ENCODE results near the gene TAX1BP3.
A peak's percentile ranks its signal among the peaks of the same experiment; 100 is the strongest.

Gene TAX1BP3

GRCh38 chr17:3657588-3657869 lies 10.8 kb downstream of the TAX1BP3 start:
- no peaks in the 10 kb centered on the region for H3K9me3 Mint-ChIP-seq (ENCODE audit: low read depth)
- H3K4me3 Mint-ChIP-seq, result no peak overlapping the region
- no peaks in the 10 kb centered on the region for H3K36me3 Mint-ChIP-seq
- no peak overlapping the region for H3K27ac Mint-ChIP-seq
- H3K4me1 Mint-ChIP-seq (ENCODE audit: low read depth), result no peaks in the 10 kb centered on the region
- no peaks in the 10 kb centered on the region for H3K27me3 Mint-ChIP-seq

- H3K36me3 Mint-ChIP-seq, result no peaks in the 10 kb centered on the region
- H3K4me1 Mint-ChIP-seq (ENCODE audit: low read depth), result no peaks in the 10 kb centered on the region
- no peaks in the 10 kb centered on the region for H3K27me3 Mint-ChIP-seq
- no peak overlapping the region for H3K4me3 Mint-ChIP-seq
- H3K27ac Mint-ChIP-seq, result no peak overlapping the region
- no peaks in the 10 kb centered on the region for H3K9me3 Mint-ChIP-seq (ENCODE audit: low read depth)
Measured at GRCh38 chr17:3656755-3657587, 11.4 kb downstream of the TAX1BP3 start.

DNA sequence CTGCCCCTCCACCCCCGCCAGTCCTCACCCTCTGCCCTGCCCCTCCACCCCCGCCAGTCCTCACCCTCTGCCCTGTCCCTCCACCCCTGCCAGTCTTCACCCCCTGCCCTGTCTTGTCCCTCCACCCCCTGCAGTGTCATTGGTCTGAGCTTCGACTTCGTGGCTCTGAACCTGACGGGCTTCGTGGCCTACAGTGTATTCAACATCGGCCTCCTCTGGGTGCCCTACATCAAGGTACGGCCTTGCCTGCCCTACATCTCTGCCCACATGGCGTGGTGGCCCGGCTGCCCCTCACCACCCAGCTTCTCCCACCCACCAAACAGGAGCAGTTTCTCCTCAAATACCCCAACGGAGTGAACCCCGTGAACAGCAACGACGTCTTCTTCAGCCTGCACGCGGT lies 12.0 kb downstream of the TAX1BP3 start:
- H3K4me3 Mint-ChIP-seq, result no peak overlapping the region
- H3K27me3 Mint-ChIP-seq, result no peaks in the 10 kb centered on the region
- H3K27ac Mint-ChIP-seq, result no peak overlapping the region
- no peaks in the 10 kb centered on the region for H3K36me3 Mint-ChIP-seq
- H3K4me1 Mint-ChIP-seq (ENCODE audit: low read depth), result no peaks in the 10 kb centered on the region
- H3K9me3 Mint-ChIP-seq (ENCODE audit: low read depth), result no peaks in the 10 kb centered on the region

DNA sequence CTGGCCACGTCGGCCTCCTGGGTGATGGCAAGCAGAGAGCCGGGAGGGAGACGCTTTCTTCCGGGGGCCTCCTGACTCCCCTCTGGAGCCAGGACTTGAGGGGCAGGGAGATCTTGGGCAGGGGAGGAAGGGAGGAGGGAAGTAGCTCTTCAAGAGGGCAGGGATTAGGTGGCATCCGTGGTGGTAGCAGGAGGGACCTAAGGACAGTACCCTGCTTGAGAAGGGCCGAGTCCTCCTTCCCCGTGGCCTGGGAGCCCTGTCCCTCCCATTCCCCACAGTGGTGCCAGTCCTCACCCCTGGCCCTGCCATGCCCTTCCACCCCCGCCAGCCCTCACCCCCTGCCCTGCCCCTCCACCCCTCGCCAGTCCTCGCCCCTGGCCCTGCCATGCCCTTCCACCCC lies 12.6 kb downstream of the TAX1BP3 start:
- Mint-ChIP-seq H3K27ac (no peak overlapping the region), H3K4me3 (no peak overlapping the region)

GRCh38 chr17:3647769-3648555 lies 20.4 kb downstream of the TAX1BP3 start:
- Mint-ChIP-seq H3K36me3 (peaks cover 2% of the 10 kb centered on the region), H3K27ac (no peak overlapping the region), H3K9me3 (ENCODE audit: low read depth) (no peaks in the 10 kb centered on the region), H3K27me3 (no peaks in the 10 kb centered on the region), H3K4me3 (no peak overlapping the region), H3K4me1 (ENCODE audit: low read depth) (peaks cover 3% of the 10 kb centered on the region)

More for the DNA sequence above, 12.6 kb downstream of the TAX1BP3 start:
- no peaks in the 10 kb centered on the region for H3K36me3 Mint-ChIP-seq
- H3K4me1 Mint-ChIP-seq (ENCODE audit: low read depth), result no peaks in the 10 kb centered on the region
- no peaks in the 10 kb centered on the region for H3K27me3 Mint-ChIP-seq
- H3K9me3 Mint-ChIP-seq (ENCODE audit: low read depth), result no peaks in the 10 kb centered on the region

- peaks cover 5% of the 10 kb centered on the region for H3K4me1 Mint-ChIP-seq (ENCODE audit: low read depth)
- peaks cover 2% of the 10 kb centered on the region for H3K36me3 Mint-ChIP-seq
- no peaks in the 10 kb centered on the region for H3K27me3 Mint-ChIP-seq
- H3K9me3 Mint-ChIP-seq (ENCODE audit: low read depth), result no peaks in the 10 kb centered on the region
- no peak overlapping the region for H3K4me3 Mint-ChIP-seq
- H3K27ac Mint-ChIP-seq, result no peak overlapping the region
Measured at GRCh38 chr17:3647251-3647650, 21.1 kb downstream of the TAX1BP3 start.

GRCh38 chr17:3645310-3645709 lies 23.1 kb downstream of the TAX1BP3 start:
- Mint-ChIP-seq H3K36me3 (peaks cover 2% of the 10 kb centered on the region), H3K9me3 (ENCODE audit: low read depth) (no peaks in the 10 kb centered on the region), H3K27me3 (no peaks in the 10 kb centered on the region), H3K27ac (no peak overlapping the region), H3K4me3 (no peak overlapping the region), H3K4me1 (ENCODE audit: low read depth) (peaks cover 6% of the 10 kb centered on the region)

DNA sequence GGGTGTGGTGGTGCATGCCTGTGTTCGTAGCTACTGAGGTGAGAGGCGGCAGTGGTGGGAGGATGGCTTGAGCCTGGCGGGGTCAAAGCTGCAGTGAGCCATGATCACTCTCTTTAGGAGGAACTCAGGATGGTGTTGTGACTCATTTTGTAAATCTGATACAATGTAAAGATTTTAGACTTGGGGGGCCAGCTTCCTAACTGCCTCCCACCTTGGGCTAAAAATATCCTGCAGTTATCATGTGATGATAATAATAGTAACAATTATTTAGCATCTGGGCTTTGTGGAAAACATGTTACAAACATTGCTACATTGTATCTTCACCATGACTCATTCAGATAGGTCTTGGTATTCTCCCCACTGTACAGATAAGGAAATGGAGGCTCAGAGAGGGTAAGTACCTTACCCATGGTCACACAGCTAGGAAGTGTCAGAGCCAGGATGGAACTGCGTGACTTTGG lies 24.5 kb downstream of the TAX1BP3 start:
- H3K9me3 Mint-ChIP-seq (ENCODE audit: low read depth), result no peaks in the 10 kb centered on the region
- no peaks in the 10 kb centered on the region for H3K27me3 Mint-ChIP-seq
- H3K27ac Mint-ChIP-seq, result no peak overlapping the region
- peaks cover 13% of the 10 kb centered on the region for H3K4me1 Mint-ChIP-seq (ENCODE audit: low read depth)
- peak overlapping the region; percentile 21 for H3K4me3 Mint-ChIP-seq
- peaks cover 2% of the 10 kb centered on the region for H3K36me3 Mint-ChIP-seq

DNA sequence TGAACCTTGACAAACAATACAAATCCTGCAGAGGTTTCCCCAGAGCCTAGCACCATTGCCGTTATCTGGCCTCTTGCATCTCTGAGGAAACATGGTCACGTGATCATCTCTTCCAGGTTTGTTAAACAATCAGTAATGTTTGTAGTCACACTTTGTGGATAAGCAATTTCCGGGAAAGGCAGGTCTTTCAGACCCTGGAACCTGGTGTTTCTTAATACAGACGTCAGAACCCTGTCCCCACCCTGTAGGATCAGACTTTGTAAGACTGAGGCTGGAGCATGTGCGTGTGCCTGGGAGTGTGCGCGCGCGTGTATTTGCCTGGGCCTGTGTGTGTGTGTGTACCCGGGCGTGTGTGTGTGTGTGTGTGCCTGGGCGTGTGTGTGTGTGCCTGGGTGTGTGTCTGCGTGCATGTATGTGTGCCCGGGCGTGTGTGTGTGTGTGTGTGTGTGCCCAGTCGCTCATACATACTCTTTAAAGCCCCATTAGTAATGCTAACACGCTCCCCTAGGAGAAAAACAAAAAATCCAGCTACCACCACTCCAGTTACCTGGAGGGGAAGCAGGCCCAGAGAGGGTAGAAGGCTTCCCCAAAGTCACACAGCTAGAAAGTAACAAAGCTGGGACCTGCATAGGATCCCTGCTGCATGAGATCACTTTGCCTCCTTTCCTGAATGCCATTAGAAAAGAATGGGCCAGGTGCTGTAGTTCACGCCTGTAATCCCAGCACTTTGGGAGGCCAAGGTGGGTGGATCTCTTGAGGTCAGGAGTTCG lies 26.5 kb downstream of the TAX1BP3 start:
- H3K27me3 Mint-ChIP-seq, result no peaks in the 10 kb centered on the region
- peaks cover 2% of the 10 kb centered on the region for H3K36me3 Mint-ChIP-seq
- peaks cover 21% of the 10 kb centered on the region for H3K4me1 Mint-ChIP-seq (ENCODE audit: low read depth)
- H3K4me3 Mint-ChIP-seq, result no peak overlapping the region
- H3K27ac Mint-ChIP-seq, result no peak overlapping the region
- H3K9me3 Mint-ChIP-seq (ENCODE audit: low read depth), result no peaks in the 10 kb centered on the region

GRCh38 chr17:3641014-3641413 lies 27.4 kb downstream of the TAX1BP3 start:
- no peaks in the 10 kb centered on the region for H3K27me3 Mint-ChIP-seq

GRCh38 chr17:3639981-3640596 lies 28.3 kb downstream of the TAX1BP3 start:
- no peaks in the 10 kb centered on the region for H3K27me3 Mint-ChIP-seq

More at GRCh38 chr17:3641014-3641413, 27.4 kb downstream of the TAX1BP3 start:
- Mint-ChIP-seq H3K36me3 (peaks cover 2% of the 10 kb centered on the region), H3K27ac (no peak overlapping the region), H3K4me1 (ENCODE audit: low read depth) (peaks cover 21% of the 10 kb centered on the region), H3K9me3 (ENCODE audit: low read depth) (no peaks in the 10 kb centered on the region), H3K4me3 (no peak overlapping the region)

GRCh38 chr17:3636908-3637373 lies 31.4 kb downstream of the TAX1BP3 start:
- no peak overlapping the region for H3K27ac Mint-ChIP-seq

More at GRCh38 chr17:3639981-3640596, 28.3 kb downstream of the TAX1BP3 start:
- Mint-ChIP-seq H3K4me3 (peak overlapping the region; percentile 72), H3K27ac (peak overlapping the region; percentile 82), H3K9me3 (ENCODE audit: low read depth) (no peaks in the 10 kb centered on the region), H3K36me3 (peaks cover 2% of the 10 kb centered on the region), H3K4me1 (ENCODE audit: low read depth) (peaks cover 22% of the 10 kb centered on the region)

GRCh38 chr17:3636154-3636907 lies 32.0 kb downstream of the TAX1BP3 start, which contains the start of the genes CTNS and SHPK:
Gene CTNS, plus strand, starts transcription at chr17:3636760. Its CDS starts 3,447 bp downstream, at chr17:3640207.
Gene SHPK, minus strand, starts transcription at chr17:3636250. Its CDS starts 31 bp downstream, at chr17:3636219.
- H3K9me3 Mint-ChIP-seq (ENCODE audit: low read depth), result no peaks in the 10 kb centered on the region
- no peaks in the 10 kb centered on the region for H3K27me3 Mint-ChIP-seq
- peak within 1 kb of the TSS; percentile 99 for H3K27ac Mint-ChIP-seq
- peaks cover 2% of the 10 kb centered on the region for H3K36me3 Mint-ChIP-seq
- peak within 1 kb of the TSS; percentile 97 for H3K4me3 Mint-ChIP-seq
- H3K4me1 Mint-ChIP-seq (ENCODE audit: low read depth), result peaks cover 27% of the 10 kb centered on the region

More at GRCh38 chr17:3636908-3637373, 31.4 kb downstream of the TAX1BP3 start:
- Mint-ChIP-seq H3K9me3 (ENCODE audit: low read depth) (no peaks in the 10 kb centered on the region), H3K4me3 (peak overlapping the region; percentile 87), H3K4me1 (ENCODE audit: low read depth) (peaks cover 27% of the 10 kb centered on the region), H3K27me3 (no peaks in the 10 kb centered on the region), H3K36me3 (peaks cover 2% of the 10 kb centered on the region)

Measured in activated naive CD8-positive, alpha-beta T cell (primary cell).